ENCODE data around the gene ASTN2.

ASTN2 gene

GRCh38 chr9:116423149-116423548 lies 991.7 kb downstream of the ASTN2 start:
- DNase-seq, result no peak

GRCh38 chr9:116422119-116422979 lies 992.5 kb downstream of the ASTN2 start:
- no peak for DNase-seq

GRCh38 chr9:116420993-116421538 lies 993.8 kb downstream of the ASTN2 start:
- no peak for DNase-seq

GRCh38 chr9:116419181-116419580 lies 995.7 kb downstream of the ASTN2 start:
- DNase-seq, result no peak

GRCh38 chr9:116417464-116417863 lies 997.4 kb downstream of the ASTN2 start:
- DNase-seq, result no peak

- no peak for DNase-seq
These were observed 998.4 kb downstream of the ASTN2 start for GRCh38 chr9:116416421-116416820.

- DNase-seq, result no peak
These were observed 1000.5 kb downstream of the ASTN2 start for GRCh38 chr9:116414374-116414773.

- DNase-seq, result no peak
These were observed 1003.4 kb downstream of the ASTN2 start for GRCh38 chr9:116411506-116411905.

- DNase-seq, result no peak
These were observed 1005.2 kb downstream of the ASTN2 start for GRCh38 chr9:116409638-116410037.

GRCh38 chr9:116409129-116409528 lies 1005.7 kb downstream of the ASTN2 start:
- DNase-seq, result no peak

GRCh38 chr9:116406469-116406868 lies 1008.4 kb downstream of the ASTN2 start:
- no peak for DNase-seq

GRCh38 chr9:116405321-116405720 lies 1009.5 kb downstream of the ASTN2 start:
- no peak for DNase-seq

- DNase-seq, result no peak
These were observed 1010.6 kb downstream of the ASTN2 start for GRCh38 chr9:116404228-116404627.

- no peak for DNase-seq
These were observed 1011.7 kb downstream of the ASTN2 start for GRCh38 chr9:116403171-116403570.

GRCh38 chr9:116395699-116396037 lies 1019.2 kb downstream of the ASTN2 start:
- no peak for DNase-seq

GRCh38 chr9:116394894-116395698 lies 1019.8 kb downstream of the ASTN2 start:
- DNase-seq, result no peak

- no peak for DNase-seq
These were observed 1020.8 kb downstream of the ASTN2 start for GRCh38 chr9:116394070-116394469.

- no peak for DNase-seq
These were observed 1021.7 kb downstream of the ASTN2 start for GRCh38 chr9:116393198-116393597.

- DNase-seq, result no peak
These were observed 1023.5 kb downstream of the ASTN2 start for GRCh38 chr9:116391306-116391900.

- no peak for DNase-seq
These were observed 1024.3 kb downstream of the ASTN2 start for GRCh38 chr9:116390303-116391228.

- no peak for DNase-seq
These were observed 1025.1 kb downstream of the ASTN2 start for GRCh38 chr9:116389541-116390302.

Measured in stimulated activated CD4-positive, alpha-beta T cell treated with anti-CD3 and anti-CD28 coated beads, Interleukin-4, amount 100 ng/mL, for 4 hours (primary cell).